Right cardiac atrium (tissue), 5 donors: ENCODE data around the gene BRME1. TPM values are rescaled to one million over a fixed set of nuclear protein-coding genes. Genes with fewer than 3 reads are reported as not detected.
A peak's percentile ranks its signal among the peaks of the same experiment; 100 is the strongest.
"Not testable (repeated sequence)": the region's sequence is repeated elsewhere in the genome, so short reads cannot be mapped to it uniquely, and the experiment has no call there.

ENCODE experiments used
- ATAC-seq, 2 donors: fragments of 200-7000 bp; cut with Tn5 transposase; one replicate each; pipeline versions ENCODE4 v1.8.0 to v1.9.1; 2020; ENCODE audit warnings: moderate library complexity in 2 of 2, mild to moderate bottlenecking in 1 of 2
- DNase-seq, 3 donors: peaks; one replicate each; pipeline ENCODE4 v3.0.0-alpha.2; 2020
- H3K27ac ChIP-seq: one replicate; pipeline ENCODE4 v1.5.1; 2013; ENCODE audit warnings: mild to moderate bottlenecking, low read length, control low read depth, moderate library complexity
- H3K27me3 ChIP-seq: one replicate; pipeline ENCODE4 v1.6.1; 2013; ENCODE audit not compliant: control insufficient read depth, insufficient read depth
- H3K4me1 ChIP-seq: one replicate; pipeline ENCODE4 v1.6.1; 2013; ENCODE audit warnings: low read length; ENCODE audit not compliant: control insufficient read depth, insufficient read depth
- H3K4me3 ChIP-seq: one replicate; pipeline ENCODE4 v1.5.1; 2013; ENCODE audit warnings: low read length, control low read depth
- H3K9me3 ChIP-seq: one replicate; pipeline ENCODE4 v1.6.1; 2013; ENCODE audit warnings: low read length; ENCODE audit not compliant: control insufficient read depth
- WGBS: extraction: QIAGEN DNeasy Blood & Tissue Kit; methylation state at CpG from one replicate; pipeline ENCODE4 v1.1.7; 2013; 5-methylcytosine and 5-hydroxymethylcytosine counted together
- intact Hi-C, 4 donors: fragments of 100-400 bp; cut with DNase I; formaldehyde crosslinking; loops; one replicate each; pipeline versions ENCODE4 v1.11.0 to v1.14.0; 2022 to 2023
- polyA plus RNA-seq: library from polyadenylated mRNA; stranded (reverse); fragments of 200-250 nt; gene quantifications from one replicate; pipeline ENCODE4 v1.2.3, GENCODE V29; 2013
- total RNA-seq, 4 donors: library from RNA; stranded (reverse); fragmentation: NEBNext Ultra II Directional; extraction: Animal tissue kit (Norgen Biotek cat#: 25700); gene quantifications; one replicate each; pipeline ENCODE4 v1.2.1, GENCODE V29; 2021
- donor health status: healthy with polysubstance abuse.
- donor health status: DM: no; HTN: yes; CAD: no.
- donor health status: DM: no; HTN: no; CAD: no.
- donor health status: DM: no; HTN: yes; CAD: no; lungs with severe emphysema.
- donor health status: DM: yes; HTN: yes; CAD: no.

The BRME1 gene
- total and polyA plus RNA-seq, 5 donors = 0.40 to 1.2 (median 0.79) TPM

DNA sequence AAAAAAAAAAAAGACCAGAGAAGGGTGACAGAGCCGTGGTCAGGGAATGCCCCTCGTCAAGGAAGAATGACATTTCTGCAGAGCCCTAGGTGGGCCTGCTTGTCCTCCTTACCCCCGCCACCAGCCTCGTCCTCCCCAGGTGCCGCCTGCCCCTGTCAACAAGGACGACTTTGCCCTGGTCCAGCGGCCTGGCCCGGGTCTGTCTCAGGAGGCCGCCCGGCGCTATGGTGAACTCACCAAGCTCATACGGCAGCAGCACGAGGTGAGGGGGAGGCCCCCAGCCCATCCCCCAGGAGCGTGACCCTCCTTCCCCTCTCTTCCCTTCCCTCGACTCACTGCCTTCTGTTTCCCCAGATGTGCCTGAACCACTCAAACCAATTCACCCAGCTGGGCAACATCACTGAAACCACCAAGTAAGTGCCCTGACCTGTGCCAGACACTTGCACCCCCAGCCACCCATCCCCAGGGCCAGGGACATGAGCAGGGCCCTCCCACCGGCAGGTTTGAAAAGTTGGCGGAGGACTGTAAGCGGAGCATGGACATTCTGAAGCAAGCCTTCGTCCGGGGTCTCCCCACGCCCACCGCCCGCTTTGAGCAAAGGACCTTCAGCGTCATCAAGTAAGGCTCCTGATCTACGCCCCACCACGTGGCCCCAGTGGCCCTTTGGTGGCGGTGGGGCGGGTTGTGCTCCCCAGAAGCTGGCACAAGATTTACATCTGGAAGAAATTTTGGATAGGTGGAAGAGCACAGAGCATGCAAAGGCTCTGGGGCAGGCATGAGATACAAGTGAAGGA lies 17.5 kb upstream of the BRME1 start:
- no peaks in the 10 kb centered on the region for H3K4me1 ChIP-seq
- no peak for ATAC-seq
- no peaks in the 10 kb centered on the region for H3K9me3 ChIP-seq
- no peak overlapping the region for H3K4me3 ChIP-seq
- DNase-seq = no peak
- H3K27me3 ChIP-seq = no peaks in the 10 kb centered on the region
- H3K27ac ChIP-seq = no peak overlapping the region
- intact Hi-C loops = no loop called here
- WGBS = 94% methylated on average over 28 of the region's 28 CpGs

DNA sequence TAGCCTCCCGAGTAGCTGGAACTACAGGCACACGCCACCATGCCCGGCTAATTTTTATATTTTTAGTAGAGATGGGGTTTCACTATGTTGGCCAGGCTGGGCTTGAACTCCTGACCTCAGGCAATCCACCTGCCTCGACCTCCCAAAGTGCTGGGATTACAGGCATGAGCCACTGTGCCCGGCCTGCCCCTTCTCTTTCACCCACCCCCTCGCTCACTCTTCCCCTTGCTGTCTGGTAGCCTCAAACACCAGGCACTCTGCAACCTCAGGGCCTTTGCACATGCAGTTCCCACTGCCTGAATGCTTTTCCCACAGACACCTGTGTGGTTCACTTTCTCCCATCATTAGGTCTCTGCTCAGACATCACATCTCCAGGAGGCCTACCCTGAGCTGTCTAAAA lies 16.2 kb upstream of the BRME1 start:
- ATAC-seq, DNase-seq, H3K4me3 ChIP-seq, intact Hi-C loops, H3K9me3 ChIP-seq, H3K4me1 ChIP-seq, H3K27ac ChIP-seq, H3K27me3 ChIP-seq: not testable (repeated sequence)
- WGBS = 97% methylated on average over 6 of the region's 6 CpGs

DNA sequence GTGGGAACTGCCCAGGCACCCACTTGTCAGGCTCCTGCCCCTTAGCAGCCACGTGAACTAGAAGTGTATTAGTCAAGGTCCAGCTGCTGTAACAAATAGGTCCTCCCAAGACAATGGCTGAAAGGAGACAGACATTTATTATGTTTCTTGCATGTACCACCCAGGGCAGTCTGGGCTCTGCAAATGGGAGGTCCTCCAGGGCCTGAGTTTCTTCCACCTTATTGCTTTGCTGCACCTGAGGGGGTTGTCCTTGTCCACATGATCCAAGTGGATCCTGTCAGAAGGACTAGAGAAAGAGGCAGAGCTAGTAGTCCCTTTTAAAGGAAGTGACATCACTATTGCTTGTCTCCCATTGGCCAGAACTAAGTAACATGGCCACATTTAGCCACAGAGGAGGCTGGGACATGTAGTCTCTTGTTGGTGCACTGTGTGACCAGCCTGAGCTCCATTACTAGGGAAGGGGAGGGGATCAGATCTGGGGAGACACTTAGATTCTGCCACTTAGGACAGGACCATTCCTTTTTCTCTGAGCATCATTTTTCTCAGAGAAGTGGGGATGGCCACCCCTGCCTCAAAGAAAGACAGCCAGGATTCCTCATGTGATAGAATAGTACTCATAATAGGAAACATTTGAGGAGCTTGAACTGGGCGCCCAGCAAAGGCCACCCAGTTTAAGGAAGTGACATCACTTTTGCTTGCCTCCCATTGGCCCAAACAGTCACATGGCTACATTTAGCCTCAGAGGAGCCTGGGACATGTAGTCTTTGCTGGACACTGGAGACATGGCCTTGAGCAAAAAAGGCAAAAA lies 15.2 kb upstream of the BRME1 start:
- peak in 1 of 2 donors; percentile 44 for ATAC-seq
- no peaks in the 10 kb centered on the region for H3K27me3 ChIP-seq
- no peak for DNase-seq
- no peak overlapping the region for H3K27ac ChIP-seq
- H3K9me3 ChIP-seq = no peaks in the 10 kb centered on the region
- H3K4me3 ChIP-seq = no peak overlapping the region
- WGBS = 90% methylated on average over 2 of the region's 2 CpGs
- H3K4me1 ChIP-seq = no peaks in the 10 kb centered on the region
- intact Hi-C loops = no loop called here

GRCh38 chr19:13920524-13920923 lies 14.6 kb upstream of the BRME1 start:
- intact Hi-C loops = no loop called here
- ATAC-seq (peak in 1 of 2 donors; percentile 5), DNase-seq (no peak)
- H3K9me3 ChIP-seq = no peaks in the 10 kb centered on the region
- 97% methylated on average over 11 of the region's 11 CpGs for WGBS
- no peaks in the 10 kb centered on the region for H3K27me3 ChIP-seq
- H3K4me3 ChIP-seq = no peak overlapping the region
- no peaks in the 10 kb centered on the region for H3K4me1 ChIP-seq
- H3K27ac ChIP-seq = no peak overlapping the region

DNA sequence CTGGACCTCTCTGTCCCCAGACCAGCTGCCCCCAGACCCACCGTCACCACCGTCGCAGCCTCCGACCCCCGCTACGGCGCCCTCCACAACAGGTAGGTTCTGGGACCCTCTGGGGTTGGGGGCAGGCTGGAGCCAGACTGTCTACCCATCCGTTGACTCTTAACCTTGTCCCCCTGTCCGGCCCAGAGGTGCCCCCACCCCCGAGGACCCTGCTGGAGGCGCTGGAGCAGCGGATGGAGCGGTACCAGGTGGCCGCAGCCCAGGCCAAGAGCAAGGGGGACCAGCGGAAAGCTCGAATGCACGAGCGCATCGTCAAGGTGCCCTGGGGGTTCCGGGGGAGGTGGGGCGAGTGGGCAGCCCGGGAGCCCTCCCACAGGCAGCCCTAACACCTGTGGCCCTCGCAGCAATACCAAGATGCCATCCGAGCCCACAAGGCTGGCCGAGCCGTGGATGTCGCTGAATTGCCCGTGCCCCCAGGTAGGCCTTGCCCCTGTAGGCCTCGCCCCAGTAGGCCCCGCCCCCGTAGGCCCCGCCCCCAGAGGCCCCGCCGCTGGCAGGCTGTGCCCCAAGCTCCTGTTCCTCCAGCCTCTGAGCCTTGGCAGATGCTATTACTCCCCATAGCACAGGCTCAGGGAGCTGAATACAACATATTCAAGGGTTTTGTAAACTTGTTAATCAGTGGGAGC lies 13.0 kb upstream of the BRME1 start:
- no peaks in the 10 kb centered on the region for H3K9me3 ChIP-seq
- H3K4me1 ChIP-seq = no peaks in the 10 kb centered on the region
- H3K4me3 ChIP-seq = no peak overlapping the region
- ATAC-seq (peak in 1 of 2 donors; percentile 10), DNase-seq (no peak)
- WGBS = 87% methylated on average over 34 of the region's 34 CpGs
- intact Hi-C loops = no loop called here
- no peaks in the 10 kb centered on the region for H3K27me3 ChIP-seq
- no peak overlapping the region for H3K27ac ChIP-seq

DNA sequence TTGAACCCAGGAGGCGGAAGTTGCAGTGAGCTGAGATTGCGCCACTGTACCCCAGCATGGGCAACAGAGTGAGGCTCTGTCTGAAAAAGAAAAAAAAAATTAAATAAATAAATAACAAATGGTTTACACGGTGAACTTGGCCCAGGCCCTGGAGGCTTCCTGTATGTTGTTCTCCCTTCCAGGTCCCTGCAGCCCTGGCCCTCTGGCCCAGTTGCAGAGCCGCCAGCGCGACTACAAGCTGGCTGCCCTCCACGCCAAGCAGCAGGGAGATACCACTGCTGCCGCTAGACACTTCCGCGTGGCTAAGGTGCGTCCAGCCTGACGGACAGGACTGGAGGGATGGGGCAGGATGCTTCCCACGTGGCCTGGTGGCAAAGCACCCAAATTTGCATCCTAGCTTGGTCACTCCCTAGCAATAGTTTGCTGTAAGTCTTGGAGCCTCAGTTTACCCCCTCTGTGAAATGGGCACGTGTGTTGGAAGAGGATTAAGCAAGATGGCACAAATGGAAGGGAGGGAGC lies 12.0 kb upstream of the BRME1 start:
- Histone ChIP-seq H3K9me3 (no peaks in the 10 kb centered on the region), H3K4me1 (no peaks in the 10 kb centered on the region), H3K27me3 (no peaks in the 10 kb centered on the region), H3K27ac (no peak overlapping the region), H3K4me3 (no peak overlapping the region)
- DNase-seq = peak in 2 of 3 donors; percentile 72
- intact Hi-C loops = no loop called here
- ATAC-seq = peak in 1 of 2 donors; percentile 62
- 68% methylated on average over 14 of the region's 14 CpGs for WGBS

GRCh38 chr19:13914777-13915176 lies 8.9 kb upstream of the BRME1 start:
- intact Hi-C loops = no loop called here
- H3K27me3 ChIP-seq = no peaks in the 10 kb centered on the region
- 82% methylated on average over 3 of the region's 3 CpGs for WGBS
- no peak for DNase-seq
- H3K9me3 ChIP-seq = no peaks in the 10 kb centered on the region
- no peaks in the 10 kb centered on the region for H3K4me1 ChIP-seq
- no peak overlapping the region for H3K4me3 ChIP-seq
- no peak overlapping the region for H3K27ac ChIP-seq
- ATAC-seq = no peak

- no peak overlapping the region for H3K27ac ChIP-seq
- H3K4me3 ChIP-seq = no peak overlapping the region
- no peak for ATAC-seq
- H3K9me3 ChIP-seq = no peaks in the 10 kb centered on the region
- H3K4me1 ChIP-seq = no peaks in the 10 kb centered on the region
- H3K27me3 ChIP-seq = no peaks in the 10 kb centered on the region
- no peak for DNase-seq
- WGBS = 92% methylated on average over 17 of the region's 17 CpGs
- intact Hi-C loops = no loop called here
Measured at GRCh38 chr19:13913352-13913751, 7.4 kb upstream of the BRME1 start.

DNA sequence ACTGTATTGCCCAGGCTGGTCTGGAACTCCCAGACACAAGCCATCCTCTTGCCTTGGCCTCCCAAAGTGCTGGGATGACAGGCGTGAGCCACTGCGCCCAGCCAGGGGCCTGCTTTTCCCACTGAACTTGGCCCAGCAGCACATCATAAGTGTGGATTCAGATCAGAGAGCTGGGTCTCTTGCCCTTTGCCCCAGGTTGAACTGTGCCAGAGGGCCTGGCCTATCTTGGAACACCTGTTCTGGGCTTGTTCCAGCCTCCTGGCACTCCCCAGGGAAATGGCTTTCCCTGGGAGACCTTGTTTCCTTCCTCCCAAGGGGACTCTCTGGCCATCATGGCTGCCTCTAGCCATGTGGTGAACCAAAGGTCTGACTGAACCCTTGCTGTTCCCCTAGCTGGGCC lies 3.5 kb upstream of the BRME1 start:
- DNase-seq (peak in 1 of 3 donors; percentile 11), ATAC-seq (no peak)
- H3K4me3 ChIP-seq = no peak overlapping the region
- H3K4me1 ChIP-seq = peaks cover 3% of the 10 kb centered on the region
- intact Hi-C loops = loop anchor here in 1 of 4 donors (10.0 kb wide), 1 partner anchor 235 kb away; no protein-coding TSS in a partner anchor
- no peaks in the 10 kb centered on the region for H3K9me3 ChIP-seq
- H3K27me3 ChIP-seq = no peaks in the 10 kb centered on the region
- no peak overlapping the region for H3K27ac ChIP-seq
- 100% methylated on average over 2 of the region's 2 CpGs for WGBS

- Histone ChIP-seq H3K9me3 (no peaks in the 10 kb centered on the region), H3K27ac (no peak overlapping the region), H3K27me3 (no peaks in the 10 kb centered on the region), H3K4me3 (no peak overlapping the region), H3K4me1 (peaks cover 3% of the 10 kb centered on the region)
- WGBS = 87% methylated on average over 8 of the region's 8 CpGs
- DNase-seq (peak in 1 of 3 donors; percentile 2), ATAC-seq (no peak)
- intact Hi-C loops = loop anchor here in 1 of 4 donors (10.0 kb wide), 1 partner anchor 236 kb away; no protein-coding TSS in a partner anchor
Measured at GRCh38 chr19:13908674-13909073, 2.8 kb upstream of the BRME1 start.
